GM12801 (cell line): ENCODE data around the gene SERPINB7.

Experiments
- CTCF ChIP-seq: IDR thresholded peaks from one replicate; pipeline ENCODE4 v1.5.1; 2011; ENCODE audit warnings: control low read depth; ENCODE audit not compliant: insufficient read length; ENCODE audit errors: extremely low read depth

Gene SERPINB7

GRCh38 chr18:63749489-63749888 is 25.7 kb upstream of the SERPINB7 start:
- no peak for TF ChIP-seq CTCF

- no peak for TF ChIP-seq CTCF
These were observed 22.6 kb upstream of the SERPINB7 start for GRCh38 chr18:63752636-63753035.

GRCh38 chr18:63753676-63754075 is 21.5 kb upstream of the SERPINB7 start:
- no peak for TF ChIP-seq CTCF

GRCh38 chr18:63757541-63757940 is 17.7 kb upstream of the SERPINB7 start:
- no peak for TF ChIP-seq CTCF

GRCh38 chr18:63758615-63759240 is 16.5 kb upstream of the SERPINB7 start:
- no peak for TF ChIP-seq CTCF

- TF ChIP-seq CTCF: no peak
These were observed 12.7 kb upstream of the SERPINB7 start for GRCh38 chr18:63762518-63762917.

GRCh38 chr18:63763831-63764600 is 11.2 kb upstream of the SERPINB7 start:
- no peak for TF ChIP-seq CTCF
